CD4-positive, alpha-beta T cell treated with Interleukin-10 for 1 hour (primary cell): ENCODE measurements around the gene FBXW4.

ENCODE experiments used
- DNase-seq: peaks from one replicate; pipeline ENCODE4 v3.0.0-alpha.2; 2020

Gene FBXW4

DNA sequence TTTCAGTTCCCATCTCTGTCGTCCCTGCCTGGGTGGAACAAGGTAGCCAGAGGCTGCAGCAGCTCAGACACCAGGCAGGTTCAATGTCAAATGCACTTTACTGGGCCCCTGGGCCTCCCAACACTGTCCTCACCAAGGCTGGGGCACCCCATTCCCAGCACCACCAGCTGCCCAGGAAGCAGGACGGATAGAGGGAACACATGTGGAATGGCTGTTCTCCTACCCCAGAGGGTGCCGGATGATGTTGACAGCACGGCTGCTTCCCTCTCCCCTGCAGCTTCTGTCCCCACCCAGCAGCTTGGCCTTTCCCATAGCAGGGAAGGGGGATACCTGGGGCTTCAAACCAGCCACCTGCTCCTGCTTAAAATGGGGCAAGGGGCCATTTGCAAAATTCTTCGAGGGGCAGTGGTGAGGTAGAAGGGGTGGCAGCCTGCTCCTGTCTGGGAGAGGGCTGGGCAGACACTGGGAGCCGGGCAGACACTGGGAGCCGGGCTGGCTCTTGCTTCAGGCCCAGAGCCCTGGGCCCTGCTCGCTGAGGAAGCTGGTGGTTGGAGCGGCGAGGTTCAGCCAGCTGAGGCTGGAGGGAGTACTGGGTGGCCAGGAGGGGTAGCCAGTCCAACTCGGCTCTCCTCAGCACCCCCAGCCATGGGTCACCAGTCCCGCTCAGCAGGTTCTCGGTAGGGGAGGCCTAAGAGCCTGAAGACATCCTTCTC lies 116.0 kb downstream of the FBXW4 start:
- no peak for DNase-seq

DNA sequence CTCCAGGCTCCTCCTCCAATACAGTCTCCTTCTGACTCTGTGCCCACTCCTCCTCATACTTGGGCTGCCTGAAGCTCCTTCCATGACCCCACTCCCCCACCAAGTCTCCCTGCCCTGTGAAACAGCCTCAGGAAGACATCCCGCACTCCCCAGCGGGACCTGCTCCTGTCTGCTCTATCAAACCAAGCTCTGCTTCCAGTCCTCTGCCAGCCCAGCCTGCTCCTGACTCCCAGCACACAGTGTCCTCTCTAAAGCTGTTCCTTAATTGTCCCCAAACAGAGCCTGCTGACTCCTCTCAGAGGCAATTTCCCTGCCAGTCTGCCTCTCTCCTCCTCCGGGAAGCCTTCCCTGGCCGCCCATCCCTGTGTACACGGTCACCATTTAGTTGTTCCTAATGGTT lies 116.8 kb downstream of the FBXW4 start:
- no peak for DNase-seq

DNA sequence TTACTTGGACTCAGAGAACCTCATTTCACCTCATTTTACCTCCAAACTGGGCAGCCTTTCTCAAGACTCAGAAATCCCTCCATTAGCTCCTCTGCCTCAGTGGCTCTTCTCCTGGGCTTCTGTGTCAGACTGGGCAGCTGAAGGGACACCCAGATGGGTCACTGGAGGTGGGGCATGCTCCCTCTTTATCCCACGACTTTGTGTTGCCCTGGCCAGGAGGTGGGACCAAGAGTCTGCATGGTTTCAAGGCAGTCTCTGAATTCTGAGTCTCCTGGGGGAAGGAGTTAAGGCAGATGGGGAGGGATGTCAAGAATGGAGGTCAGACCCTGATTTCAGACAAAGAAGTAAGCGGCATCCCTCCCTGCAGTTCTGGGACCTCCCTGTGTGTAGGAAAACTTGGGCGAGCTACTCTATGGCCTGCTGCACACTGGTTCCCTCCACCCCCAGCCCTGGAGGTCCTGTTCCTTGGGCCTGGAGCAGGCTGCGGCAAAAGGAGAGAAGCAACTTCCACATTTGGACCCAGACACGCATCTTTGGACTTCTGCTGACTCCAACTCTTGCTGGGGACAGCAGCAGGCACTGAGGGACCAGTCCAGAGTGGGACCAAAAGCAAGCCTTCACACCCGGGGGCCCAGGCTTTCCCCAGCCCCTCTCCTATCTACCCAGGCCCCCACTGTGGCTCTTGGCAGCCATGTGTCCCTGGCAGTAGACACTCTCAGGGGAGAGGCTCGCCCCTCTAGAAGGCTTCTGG lies 117.7 kb downstream of the FBXW4 start:
- DNase-seq: no peak

DNA sequence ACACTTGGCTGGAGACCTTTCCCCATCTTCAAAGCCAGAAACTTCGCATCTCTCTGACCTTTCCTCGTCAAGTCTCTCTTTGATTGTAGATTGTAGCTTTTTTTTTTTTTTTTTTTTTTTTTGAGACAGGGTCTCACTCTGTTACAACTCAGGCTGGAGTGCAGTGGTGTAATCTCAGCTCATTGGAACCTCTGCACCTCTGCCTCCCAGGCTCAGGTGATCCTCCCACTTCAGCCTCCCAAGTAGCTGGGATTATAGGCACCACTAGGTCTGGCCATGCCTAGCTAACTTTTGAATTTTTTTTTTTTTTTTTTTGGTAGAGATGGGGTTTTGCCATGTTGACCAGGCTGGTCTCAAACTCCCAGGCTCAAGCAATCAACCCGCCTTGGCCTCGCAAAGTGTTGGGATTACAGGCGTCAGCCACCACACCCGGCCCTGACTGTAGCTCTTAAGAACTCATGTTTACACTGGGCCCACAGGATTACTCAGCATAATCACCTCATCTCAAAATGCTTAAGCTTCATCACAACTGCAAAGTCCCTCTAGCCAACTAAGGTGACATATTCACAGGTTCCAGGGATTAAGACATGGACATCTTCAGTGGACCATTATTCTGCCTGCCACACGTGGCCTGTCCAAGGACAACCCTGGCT lies 118.6 kb downstream of the FBXW4 start:
- DNase-seq: no peak

DNA sequence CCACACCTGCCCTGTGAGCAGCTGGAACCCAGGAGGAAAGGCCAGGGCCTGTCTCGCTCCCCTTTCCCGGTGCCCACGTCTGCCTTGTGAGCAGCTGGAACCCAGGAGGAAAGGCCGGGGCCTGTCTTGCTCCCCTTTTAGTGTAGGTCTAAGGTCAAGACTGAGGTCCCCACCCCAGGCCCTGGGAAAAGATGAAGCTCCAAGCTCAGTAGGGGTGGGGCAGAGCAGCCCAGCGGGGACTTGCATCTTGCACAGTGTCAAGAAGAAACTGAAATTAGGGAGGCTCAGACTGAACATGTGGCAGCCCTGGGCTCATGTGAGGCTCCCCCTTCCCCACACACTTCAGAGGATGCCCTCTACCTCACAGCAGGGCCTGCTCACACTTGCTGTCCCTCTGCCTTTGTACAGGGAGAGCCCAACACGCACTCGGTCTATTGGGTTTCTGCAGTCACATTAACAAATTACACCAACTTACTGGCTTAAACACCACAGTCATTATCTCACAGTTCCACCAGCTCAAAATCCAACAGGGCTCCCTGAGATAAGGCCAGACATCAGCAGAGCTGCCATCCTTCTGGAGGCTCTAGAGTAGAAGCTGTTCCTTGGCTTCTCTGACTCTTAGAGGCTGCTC lies 119.3 kb downstream of the FBXW4 start:
- DNase-seq: no peak

DNA sequence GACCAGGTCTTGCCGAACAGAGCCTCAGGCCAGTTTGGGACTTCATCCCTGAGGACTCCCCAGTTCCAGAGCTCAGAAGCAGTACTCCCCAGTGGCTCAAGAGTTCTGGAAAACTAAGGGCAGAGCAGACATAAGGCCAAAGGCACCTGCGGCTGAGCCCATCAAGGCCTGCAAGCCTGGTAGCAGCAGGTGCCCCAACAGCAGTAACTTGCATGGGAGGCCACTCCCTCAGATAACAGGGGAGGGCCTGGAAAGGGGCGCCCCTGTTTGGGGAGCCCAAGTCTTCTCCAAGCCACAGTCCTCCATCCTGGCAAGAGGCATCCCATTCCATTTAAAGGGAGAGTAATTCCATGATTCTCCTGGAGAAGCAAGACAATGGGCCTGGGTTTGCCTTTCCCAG lies 119.9 kb downstream of the FBXW4 start:
- no peak for DNase-seq

DNA sequence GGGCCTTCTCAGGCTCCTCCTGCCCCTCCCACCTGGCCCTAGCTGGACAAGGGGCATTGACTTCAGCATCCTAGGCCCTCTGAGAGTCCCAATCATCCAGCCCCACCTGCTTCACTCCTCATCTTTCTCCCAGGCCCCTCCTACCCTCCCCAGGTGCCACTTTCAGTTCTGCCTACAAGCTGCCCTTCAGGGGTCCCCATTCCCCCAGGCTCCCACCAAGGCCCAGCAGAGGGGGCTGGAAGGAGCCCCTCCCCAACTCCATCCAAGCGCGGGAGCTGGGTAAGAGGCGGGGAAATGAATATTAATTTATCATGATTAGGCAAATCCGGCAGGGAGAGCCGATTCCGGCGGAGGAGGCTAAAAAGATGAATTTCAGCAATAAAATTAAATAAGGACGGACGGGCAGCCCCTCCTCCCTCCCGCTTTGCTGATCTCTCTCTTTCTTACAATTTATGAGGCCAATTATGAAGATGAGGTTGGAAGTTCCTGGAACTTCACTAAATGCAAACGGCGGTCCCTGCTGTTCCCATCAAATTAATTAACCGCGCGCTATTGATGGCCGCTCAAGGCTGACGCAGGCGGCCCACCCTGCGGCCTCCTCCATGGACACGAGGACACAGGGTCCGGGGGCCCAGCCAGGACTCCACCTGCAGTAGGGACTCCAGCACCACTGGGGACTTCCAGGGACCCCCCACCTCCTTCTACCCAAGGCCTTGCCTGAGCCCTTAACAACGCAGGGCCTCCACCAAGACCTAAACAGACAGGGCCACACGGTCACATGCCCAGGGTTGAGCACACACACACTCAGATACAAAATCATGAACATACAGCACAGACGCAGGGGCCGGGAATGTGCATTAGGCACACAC lies 120.9 kb downstream of the FBXW4 start:
- no peak for DNase-seq

DNA sequence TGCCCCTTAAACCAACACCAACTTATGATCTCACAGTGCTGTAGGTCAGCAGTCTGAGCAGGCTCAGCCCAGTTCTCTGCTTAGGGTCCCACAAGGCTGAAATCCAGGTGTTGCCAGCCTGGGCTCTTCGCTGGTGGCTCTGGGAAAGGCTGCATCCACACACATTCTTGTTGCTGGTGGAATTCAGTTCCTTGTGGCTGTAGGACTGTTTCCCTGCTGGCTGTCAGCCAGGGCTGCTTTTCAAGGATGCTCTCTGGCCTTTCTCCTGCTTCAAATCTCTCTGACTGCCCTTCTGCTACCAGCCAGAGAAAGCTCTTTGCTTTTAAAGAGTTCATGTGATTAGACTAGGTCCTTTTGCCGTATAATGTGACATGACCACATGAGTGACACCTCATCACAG lies 122.2 kb downstream of the FBXW4 start:
- no peak for DNase-seq

DNA sequence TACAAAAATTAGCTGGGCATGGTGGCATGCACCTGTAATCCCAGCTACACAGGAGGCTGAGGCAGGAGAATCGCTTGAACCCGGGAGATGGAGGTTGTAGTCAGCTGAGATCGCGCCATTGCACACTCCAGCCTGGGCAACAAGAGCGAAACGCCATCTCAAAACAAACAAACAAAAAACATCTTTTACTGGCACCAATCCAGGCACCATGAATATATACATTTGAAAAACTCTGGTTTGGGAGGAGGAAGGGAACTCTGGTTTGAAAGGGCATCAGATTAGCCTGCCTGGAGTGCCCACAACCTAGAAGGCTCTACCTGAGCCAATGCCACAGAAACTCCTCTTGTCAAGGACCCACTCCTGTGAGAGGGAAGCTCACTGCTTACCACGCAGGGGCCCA lies 122.8 kb downstream of the FBXW4 start:
- DNase-seq: no peak

DNA sequence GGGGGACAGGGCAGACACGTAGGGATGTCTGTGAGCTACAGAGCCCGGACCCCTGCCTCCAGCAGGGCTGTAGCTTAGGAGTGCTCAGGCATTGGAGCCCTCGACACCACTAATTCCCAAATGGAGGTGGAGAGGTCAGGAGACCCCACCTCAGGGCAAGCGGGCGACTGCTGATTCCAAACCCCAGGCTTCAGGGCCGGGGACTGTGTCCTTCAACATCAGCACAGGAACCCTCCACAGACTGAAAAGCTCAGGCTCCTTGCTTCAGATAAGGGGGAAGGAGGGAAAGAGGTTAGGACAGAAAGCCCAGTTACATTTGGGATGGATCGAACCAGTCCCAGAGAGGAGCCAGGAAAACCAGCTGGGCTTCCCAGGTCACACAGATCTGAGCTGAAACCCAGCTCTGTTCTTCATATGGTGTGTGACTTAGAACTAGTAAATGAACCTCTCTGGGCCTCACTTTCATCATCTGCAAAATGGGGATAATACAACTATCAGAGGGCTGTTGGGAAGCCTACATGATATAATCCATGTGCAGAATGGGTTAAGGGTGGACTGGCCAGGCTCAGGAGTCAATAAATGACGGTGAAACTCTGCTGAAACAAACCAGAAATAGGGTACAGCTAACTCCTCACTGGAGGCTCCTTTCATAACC lies 123.6 kb downstream of the FBXW4 start:
- no peak for DNase-seq

DNA sequence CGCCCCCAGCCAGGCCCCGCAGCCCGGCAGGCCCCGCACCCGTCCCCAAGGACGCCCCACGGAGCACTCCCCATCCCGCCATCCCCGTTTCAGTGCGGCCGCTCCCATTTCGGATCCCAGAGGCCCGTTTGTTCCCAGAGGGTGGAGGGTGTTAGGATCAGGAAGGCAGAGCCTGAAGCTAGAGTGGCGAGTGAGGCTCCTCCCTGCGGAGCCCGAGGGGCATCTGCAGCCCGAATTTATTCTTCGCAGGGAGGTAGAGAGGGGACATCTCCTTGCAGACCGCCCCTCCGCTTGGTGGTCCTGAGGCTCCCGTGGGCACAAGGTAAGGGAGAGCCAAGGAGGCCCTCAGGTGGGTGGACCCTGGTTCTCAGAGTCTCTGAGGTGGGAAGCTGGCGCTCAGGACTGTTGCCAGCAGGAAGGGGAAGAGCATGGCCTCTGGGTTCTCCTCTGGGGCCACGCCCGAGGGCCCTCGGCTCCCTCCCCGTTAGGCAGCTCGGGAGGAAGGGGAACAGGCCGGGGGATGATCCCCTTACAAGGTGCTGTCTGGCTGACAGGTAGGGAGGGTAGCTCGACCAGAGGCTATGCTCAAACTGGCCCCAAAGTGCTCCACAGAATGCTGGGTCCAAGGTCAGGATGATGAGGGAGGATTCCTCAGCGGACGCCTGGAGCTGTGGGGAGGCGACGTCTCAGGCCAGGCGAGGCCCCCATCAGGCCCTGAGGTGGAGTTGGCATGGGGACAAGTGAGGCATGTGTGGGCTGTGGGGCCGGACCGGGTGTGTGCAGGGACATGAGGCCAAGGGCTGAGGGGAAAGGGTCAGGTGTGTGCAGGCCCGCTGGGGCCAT lies 124.3 kb downstream of the FBXW4 start:
- DNase-seq: no peak

DNA sequence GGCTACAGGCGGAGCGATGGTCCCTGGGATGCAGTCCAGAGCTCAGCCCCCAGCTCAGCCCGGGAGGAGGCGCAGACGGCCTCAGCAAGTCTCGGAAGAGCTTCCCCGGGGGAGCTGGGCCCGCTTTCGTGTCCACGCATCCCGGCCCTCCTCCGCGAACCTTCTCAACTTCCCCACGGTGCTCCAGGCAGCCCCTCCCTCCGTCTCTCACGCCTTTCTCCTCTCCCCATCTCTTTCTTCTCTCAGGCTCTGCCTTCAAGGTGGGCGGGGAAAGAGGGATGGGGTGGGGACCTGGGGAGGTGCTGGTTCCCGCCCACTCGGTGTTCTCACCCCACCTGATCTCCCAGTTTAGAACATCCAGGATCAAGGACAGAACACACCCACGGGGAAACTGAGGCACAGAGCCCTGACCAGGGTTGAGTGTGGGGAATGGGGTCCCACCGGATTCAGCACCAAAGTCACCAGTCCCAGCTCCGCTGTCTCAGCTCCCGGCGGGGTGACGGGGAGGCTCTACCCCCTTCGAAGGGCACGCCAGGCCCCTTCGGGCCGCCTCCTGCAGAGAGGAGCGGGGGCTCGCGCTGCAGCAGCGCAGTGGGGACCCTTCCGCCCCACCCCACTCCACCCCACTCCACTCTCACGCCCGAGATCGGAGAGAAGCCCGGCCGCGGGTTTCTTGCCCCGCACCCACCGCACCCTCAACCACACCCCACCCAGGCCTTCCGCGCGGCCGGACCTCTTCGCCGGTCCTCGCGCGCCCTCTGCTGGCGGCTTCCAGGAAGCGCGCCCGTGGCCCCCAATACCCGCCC lies 125.1 kb downstream of the FBXW4 start:
- peak; percentile 79 for DNase-seq

DNA sequence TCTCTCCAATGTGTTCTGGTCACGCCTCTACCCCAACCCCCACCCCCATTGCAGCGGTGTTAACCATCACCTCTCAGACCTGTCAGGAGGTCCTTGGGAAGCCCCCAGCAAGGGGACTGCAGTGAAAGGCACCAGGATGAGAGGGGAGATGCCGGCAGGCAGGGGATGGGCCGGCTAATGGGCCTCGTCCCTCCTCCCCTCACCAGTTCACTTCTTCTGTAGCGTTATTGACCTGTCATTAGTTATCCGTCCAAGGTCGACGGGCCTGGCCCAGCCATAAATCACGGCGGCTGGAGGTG lies 125.7 kb downstream of the FBXW4 start:
- no peak for DNase-seq

DNA sequence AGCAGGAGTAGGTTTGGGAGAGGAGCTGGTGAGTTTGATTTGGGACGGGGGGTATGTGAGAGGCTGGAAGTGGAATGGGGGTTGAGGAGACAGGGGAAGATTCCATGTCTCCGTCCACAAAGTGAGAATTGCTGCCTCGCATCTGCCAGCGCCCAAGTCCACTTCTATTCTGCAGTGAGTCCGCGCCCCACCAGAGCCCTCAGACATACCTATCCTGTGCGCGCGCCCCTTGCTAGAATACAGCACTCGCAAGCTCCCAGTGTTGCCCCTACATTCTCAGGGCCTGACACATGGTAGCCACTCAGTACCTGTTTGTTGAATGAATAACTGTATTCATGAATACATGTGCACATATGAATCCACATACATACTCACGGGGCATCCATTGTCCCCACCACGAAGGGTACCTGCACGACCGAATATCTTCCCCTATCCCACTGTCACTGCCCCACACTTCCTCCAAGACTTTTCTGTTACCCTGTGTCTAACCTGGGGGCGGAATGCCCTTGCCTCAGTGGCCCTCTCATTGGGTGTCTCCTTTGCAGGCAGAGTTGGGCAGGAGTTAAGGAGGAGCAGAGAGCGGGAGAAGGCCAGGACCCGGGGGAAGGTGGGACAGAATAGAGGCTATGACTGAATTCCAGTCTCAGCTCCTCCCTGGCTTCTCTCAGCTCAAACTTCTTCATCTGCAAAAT lies 126.8 kb downstream of the FBXW4 start:
- DNase-seq: no peak

DNA sequence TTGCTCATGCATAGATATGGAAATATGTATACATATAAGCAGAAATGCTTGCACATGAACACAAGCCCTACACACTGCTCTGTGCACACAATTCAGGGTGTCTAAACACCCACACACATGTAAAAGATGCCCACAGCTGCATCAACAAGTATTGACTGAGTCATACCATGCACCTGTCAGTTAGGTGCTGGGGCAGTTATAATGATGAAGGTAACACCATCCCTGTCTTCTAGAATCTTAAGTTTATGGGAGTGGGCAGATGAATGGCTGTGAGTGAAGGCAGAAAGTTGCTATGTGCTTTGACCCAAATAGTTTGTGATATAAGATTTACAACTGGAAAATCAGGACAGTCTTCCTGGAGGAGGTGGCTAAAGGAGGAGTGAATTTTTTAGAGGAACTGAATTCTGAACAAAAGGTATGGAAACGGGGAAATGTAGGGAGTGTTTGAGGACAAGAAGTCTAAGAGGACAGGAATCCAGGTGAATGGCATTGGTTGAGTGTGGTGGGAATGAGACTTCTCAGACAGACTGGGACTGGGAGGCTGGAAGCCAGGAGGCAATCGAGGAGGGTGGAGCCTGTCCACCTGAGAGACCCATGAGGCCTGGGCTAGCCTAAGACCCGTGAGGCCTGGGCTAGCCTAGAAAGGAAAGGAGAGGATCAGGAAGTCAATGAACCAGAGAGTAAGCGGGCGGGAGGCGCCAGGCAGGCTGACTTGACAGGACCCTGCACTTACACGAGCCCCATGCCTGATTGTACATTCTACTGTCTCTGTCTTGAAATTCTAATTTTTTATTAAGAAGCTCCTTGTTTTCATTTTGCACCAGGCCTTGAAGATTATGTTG lies 127.6 kb downstream of the FBXW4 start:
- no peak for DNase-seq

DNA sequence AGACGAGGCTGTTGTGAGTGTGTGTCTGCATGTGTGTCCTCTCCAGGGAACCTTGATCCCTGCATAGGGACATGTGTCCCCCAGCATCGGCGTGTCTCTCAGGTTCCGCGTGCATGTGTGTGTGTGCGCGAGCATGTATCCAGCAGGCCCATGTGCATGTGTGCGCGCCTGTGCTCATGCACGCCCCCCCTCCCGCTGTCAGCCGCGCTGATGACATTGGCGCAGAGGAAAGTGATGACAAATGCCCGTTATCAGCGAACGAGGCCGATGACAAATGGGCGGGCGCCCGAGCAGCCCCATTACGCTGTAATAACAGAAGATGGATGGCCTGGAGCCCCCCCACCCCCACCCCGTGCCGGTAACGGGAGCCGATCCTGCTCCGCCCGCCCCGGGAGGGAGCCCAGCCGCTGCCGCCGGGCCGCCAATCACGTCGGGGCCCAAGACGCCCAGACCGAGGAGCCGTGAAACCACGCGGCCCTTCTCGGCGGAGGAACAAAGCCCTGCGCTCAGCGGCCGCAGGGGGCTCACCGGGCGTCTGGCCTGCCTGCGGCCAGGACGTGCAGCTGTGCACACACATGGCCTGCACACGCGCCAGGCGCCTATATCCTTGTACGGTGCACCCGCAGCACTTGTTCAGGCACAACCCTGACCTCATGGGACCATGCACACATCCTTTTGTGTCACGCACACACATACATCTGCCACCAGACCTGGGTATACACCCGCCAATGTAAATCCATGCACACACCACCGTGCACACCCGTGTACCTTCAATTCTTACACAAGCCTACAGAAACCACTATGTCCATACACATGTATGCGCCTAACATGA lies 128.4 kb downstream of the FBXW4 start:
- no peak for DNase-seq

DNA sequence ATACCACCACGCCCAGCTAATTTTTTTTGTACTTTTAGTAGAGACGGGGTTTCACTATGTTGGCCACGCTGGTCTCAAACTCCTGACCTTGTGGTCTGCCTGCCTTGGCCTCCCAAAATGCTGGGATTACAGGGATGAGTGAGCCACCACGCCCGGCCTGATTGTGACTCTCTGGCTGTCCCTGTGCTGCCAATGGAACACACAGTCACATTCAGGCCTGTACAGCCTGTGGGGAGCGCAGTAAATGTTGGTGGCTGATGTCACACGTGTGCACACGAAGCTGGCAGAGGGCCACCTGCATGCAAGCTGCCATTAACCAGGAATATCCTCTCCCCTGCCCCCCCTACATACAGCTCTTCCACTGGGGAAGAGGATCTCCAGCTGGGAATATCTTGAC lies 129.0 kb downstream of the FBXW4 start:
- DNase-seq: no peak

DNA sequence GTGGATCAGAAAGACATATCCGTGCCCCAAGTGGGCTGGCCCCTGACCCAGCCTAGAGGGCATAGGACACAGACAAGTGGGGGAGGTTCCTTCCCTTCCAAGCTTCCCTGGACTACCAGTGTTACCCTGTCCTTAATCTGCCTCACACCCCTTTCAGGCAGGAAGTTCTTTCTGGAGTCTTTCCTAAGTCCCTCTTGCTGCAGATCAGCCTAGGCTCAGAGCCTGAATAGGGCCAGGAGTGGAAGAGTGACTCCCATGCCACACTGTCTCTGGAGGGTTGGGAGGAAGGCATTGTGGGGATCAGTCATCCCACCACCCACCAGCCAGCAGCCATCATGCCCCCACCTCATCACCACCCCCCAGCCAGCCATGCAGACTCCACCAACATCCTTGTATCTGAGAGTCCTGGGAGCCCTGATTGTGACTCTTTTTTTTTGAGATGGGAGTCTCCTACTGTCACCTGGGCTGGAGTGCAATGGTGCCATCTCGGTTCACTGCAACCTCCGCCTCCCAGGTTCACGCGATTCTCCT lies 129.5 kb downstream of the FBXW4 start:
- DNase-seq: no peak
